AG10803 (cell line): Measurements from ENCODE around the gene CREB3.

Experiments
- DNase-seq: peaks from one replicate; pipeline ENCODE4 v3.0.0; 2010; ENCODE audit warnings: low read depth
- H3K4me3 ChIP-seq: 2 replicates; pipeline ENCODE4 v1.5.1; 2011; ENCODE audit warnings: mild to moderate bottlenecking, low read length, control low read depth
- CTCF ChIP-seq: conservative IDR thresholded peaks from 2 replicates; pipeline ENCODE4 v1.5.1; 2011; ENCODE audit warnings: mild to moderate bottlenecking, low read length, control low read depth, inconsistent platforms

CREB3 gene

GRCh38 chr9:35771534-35771933 is 39.1 kb downstream of the CREB3 start:
- no peak for TF ChIP-seq CTCF
- H3K4me3 ChIP-seq, result no peak overlapping the region
- no peak for DNase-seq

- no peak for TF ChIP-seq CTCF
- H3K4me3 ChIP-seq, result no peak overlapping the region
- DNase-seq, result no peak
Measured at GRCh38 chr9:35771943-35772342, 39.5 kb downstream of the CREB3 start.

- H3K4me3 ChIP-seq, result no peak overlapping the region
- no peak for TF ChIP-seq CTCF
- no peak for DNase-seq
Measured at GRCh38 chr9:35774907-35775635, 42.6 kb downstream of the CREB3 start.

GRCh38 chr9:35776018-35776417 is 43.6 kb downstream of the CREB3 start:
- H3K4me3 ChIP-seq, result no peak overlapping the region
- TF ChIP-seq CTCF, result no peak
- DNase-seq, result no peak

GRCh38 chr9:35778496-35778895 is 46.0 kb downstream of the CREB3 start:
- TF ChIP-seq CTCF, result no peak
- H3K4me3 ChIP-seq, result no peak overlapping the region
- no peak for DNase-seq

- no peak for TF ChIP-seq CTCF
- H3K4me3 ChIP-seq, result no peak overlapping the region
- DNase-seq, result no peak
Measured at GRCh38 chr9:35781066-35781465, 48.6 kb downstream of the CREB3 start.

GRCh38 chr9:35783418-35783817 is 51.0 kb downstream of the CREB3 start:
- no peak overlapping the region for H3K4me3 ChIP-seq
- DNase-seq, result no peak
- no peak for TF ChIP-seq CTCF
